ENCODE results near the gene LRRTM3.

The LRRTM3 gene

GRCh38 chr10:66940965-66941364 is 15.1 kb downstream of the LRRTM3 start:
- DNase-seq = no peak

- DNase-seq = no peak
Observed at GRCh38 chr10:66941491-66941890, 15.7 kb downstream of the LRRTM3 start.

GRCh38 chr10:66942407-66942806 is 16.6 kb downstream of the LRRTM3 start:
- DNase-seq = no peak

GRCh38 chr10:66943590-66943989 is 17.8 kb downstream of the LRRTM3 start:
- DNase-seq = no peak

- DNase-seq = no peak
Observed at GRCh38 chr10:66951896-66952295, 26.1 kb downstream of the LRRTM3 start.

- no peak for DNase-seq
Observed at GRCh38 chr10:66958466-66958865, 32.6 kb downstream of the LRRTM3 start.

- DNase-seq = no peak
Observed at GRCh38 chr10:66964946-66965345, 39.1 kb downstream of the LRRTM3 start.

- DNase-seq = no peak
Observed at GRCh38 chr10:66980246-66980815, 54.5 kb downstream of the LRRTM3 start.

- DNase-seq = no peak
Observed at GRCh38 chr10:66981361-66982052, 55.7 kb downstream of the LRRTM3 start.

- DNase-seq = no peak
Observed at GRCh38 chr10:66982053-66982420, 56.2 kb downstream of the LRRTM3 start.

GRCh38 chr10:66982792-66983474 is 57.1 kb downstream of the LRRTM3 start:
- no peak for DNase-seq

GRCh38 chr10:66983475-66983818 is 57.6 kb downstream of the LRRTM3 start:
- DNase-seq = no peak

GRCh38 chr10:66990143-66990830 is 64.5 kb downstream of the LRRTM3 start:
- no peak for DNase-seq

- no peak for DNase-seq
Observed at GRCh38 chr10:66996996-66997395, 71.2 kb downstream of the LRRTM3 start.

GRCh38 chr10:66999762-67000545 is 74.1 kb downstream of the LRRTM3 start:
- DNase-seq = no peak

GRCh38 chr10:67004690-67005089 is 78.9 kb downstream of the LRRTM3 start:
- no peak for DNase-seq

- no peak for DNase-seq
Observed at GRCh38 chr10:67005981-67006380, 80.1 kb downstream of the LRRTM3 start.

- no peak for DNase-seq
Observed at GRCh38 chr10:67011480-67011879, 85.6 kb downstream of the LRRTM3 start.

GRCh38 chr10:67011981-67012380 is 86.1 kb downstream of the LRRTM3 start:
- no peak for DNase-seq

- DNase-seq = peak; percentile 52
Observed at GRCh38 chr10:67015225-67015624, 89.4 kb downstream of the LRRTM3 start.

- DNase-seq = peak; percentile 2
Observed at GRCh38 chr10:67017218-67017617, 91.4 kb downstream of the LRRTM3 start.

GRCh38 chr10:67022099-67022498 is 96.3 kb downstream of the LRRTM3 start:
- DNase-seq = no peak

GRCh38 chr10:67033878-67034277 is 108.0 kb downstream of the LRRTM3 start:
- no peak for DNase-seq
